HepG2 (cell line): ENCODE measurements around the gene GINS2. TPM values are rescaled to one million over a fixed set of nuclear protein-coding genes. Genes with fewer than 3 reads are reported as not detected.

Experiments
- ATAC-seq: fragments of 200-7000 bp; cut with Tn5 transposase; 3 replicates; pipeline ENCODE4 v1.9.1; 2020; ENCODE audit warnings: mild to moderate bottlenecking, moderate library complexity
- BruUV-seq: library from RNA; stranded (reverse); fragments of 400-500 nt; replicated peaks from 2 replicates; lab custom pipeline; 2021; lab: Mats Ljungman, UMichigan
- CTCF ChIA-PET: fragments of 300-600 bp; formaldehyde crosslinking; extraction: SDS; loops from one replicate; lab custom pipeline; 2021; ENCODE audit warnings: low total read pairs, inconsistent platforms, low intra/inter-chr PET ratio; lab: Yijun Ruan, JAX
- POLR2A ChIA-PET: fragments of 350-600 bp; sonication (Branson Sonifier 250); formaldehyde crosslinking; loops from one replicate; lab custom pipeline; 2020; ENCODE audit warnings: antibody characterized with exemption, inconsistent platforms; lab: Yijun Ruan, JAX
- DNase-seq: peaks from one replicate; pipeline ENCODE4 v3.0.0-alpha.2; 2015; ENCODE audit warnings: low spot score
- FAIRE-seq: peaks from 3 replicates; lab custom pipeline; 2011; peaks lifted over from hg19 to GRCh38; lab: Jason Lieb, UNC
- H2AFZ ChIP-seq: one replicate; pipeline ENCODE4 v1.6.1; 2011; ENCODE audit warnings: low read length, inconsistent platforms
- H3K27ac ChIP-seq: fragments of 300-600 bp; 3 replicates; pipeline ENCODE4 v1.8.0; 2011; ENCODE audit warnings: mixed run types, mild to moderate bottlenecking, mixed read lengths, low read length, inconsistent platforms; ENCODE audit not compliant: insufficient read depth; ENCODE audit errors: extremely low read length
- H3K27me3 ChIP-seq, 2 experiments: fragments of 200-600 bp in 1 of 2; 2 replicates in 1 of 2; 3 replicates in 1 of 2; pipeline versions ENCODE4 v1.6.0 to v1.8.0; 2011; ENCODE audit warnings: low read length in 2 of 2, mild to moderate bottlenecking in 2 of 2, moderate library complexity in 2 of 2, inconsistent platforms in 1 of 2; ENCODE audit not compliant: insufficient read depth in 2 of 2, control insufficient read depth in 1 of 2
- H3K36me3 ChIP-seq, 2 experiments: fragments of 200-600 bp in 1 of 2; replicated peaks in 1 of 2; 2 replicates in 1 of 2; 3 replicates in 1 of 2; pipeline versions ENCODE4 v1.5.1 to v1.8.0; 2011; ENCODE audit warnings: low read length in 2 of 2, inconsistent platforms in 1 of 2; ENCODE audit not compliant: insufficient read depth in 2 of 2, control insufficient read depth in 1 of 2
- H3K4me1 ChIP-seq: 2 replicates; pipeline ENCODE4 v1.5.1; 2012; ENCODE audit warnings: low read length, inconsistent platforms; ENCODE audit not compliant: insufficient read depth
- H3K4me2 ChIP-seq: 2 replicates; pipeline ENCODE4 v1.6.0; 2011; ENCODE audit warnings: low read depth, low read length, inconsistent platforms
- H3K4me3 ChIP-seq, 3 experiments: fragments of 200-600 bp in 1 of 3; sonication (generic), shearing (Covaris generic) in 1 of 3; replicated peaks in 1 of 3; 2 replicates each; pipeline ENCODE4 v1.5.1; 2011 to 2016; ENCODE audit warnings: low read length in 3 of 3, inconsistent platforms in 2 of 3, low read depth in 2 of 3, mild to moderate bottlenecking in 2 of 3, control low read depth in 1 of 3, mixed read lengths in 1 of 3; ENCODE audit not compliant: insufficient read depth in 1 of 3
- H3K79me2 ChIP-seq: one replicate; pipeline ENCODE4 v1.6.1; 2011; ENCODE audit warnings: low read length, inconsistent platforms; ENCODE audit not compliant: insufficient read depth
- H3K9ac ChIP-seq: 2 replicates; pipeline ENCODE4 v1.6.0; 2011; ENCODE audit warnings: mild to moderate bottlenecking, low read depth, low read length, inconsistent platforms; ENCODE audit not compliant: insufficient read depth
- H3K9me3 ChIP-seq: 2 replicates; pipeline ENCODE4 v1.5.1; 2012; ENCODE audit warnings: mild to moderate bottlenecking, low read length
- H4K20me1 ChIP-seq: 2 replicates; pipeline ENCODE4 v1.6.0; 2011; ENCODE audit warnings: inconsistent platforms, mild to moderate bottlenecking, low read length, moderate library complexity; ENCODE audit not compliant: insufficient read depth
- AGO2 ChIP-seq: fragments of 200-400 bp; formaldehyde crosslinking; optimal IDR thresholded peaks from 2 replicates; pipeline ENCODE3; 2017; ENCODE audit warnings: mild to moderate bottlenecking, low read depth, low read length, moderate library complexity
- KMT2A ChIP-seq: sonication (generic); formaldehyde crosslinking; IDR thresholded peaks from 2 replicates; pipeline ENCODE4 v1.4.0; 2020; ENCODE audit warnings: missing genetic modification reagents
- POLR2A ChIP-seq, 2 experiments: IDR thresholded peaks; 2 replicates each; pipeline ENCODE4 v1.6.1; 2011; ENCODE audit warnings: low read depth in 2 of 2, low read length in 2 of 2, mild to moderate bottlenecking in 1 of 2, moderate library complexity in 1 of 2; ENCODE audit not compliant: insufficient read depth in 1 of 2
- ZNF280B ChIP-seq: sonication (generic); formaldehyde crosslinking; IDR thresholded peaks from 2 replicates; pipeline ENCODE4 v1.5.0; 2020; ENCODE audit warnings: missing genetic modification reagents, mild to moderate bottlenecking, borderline replicate concordance
- ZNF512B ChIP-seq: sonication (generic); formaldehyde crosslinking; IDR thresholded peaks from 2 replicates; pipeline ENCODE4 v1.5.1; 2020; ENCODE audit warnings: missing genetic modification reagents, mild to moderate bottlenecking, borderline replicate concordance
- ZNF672 ChIP-seq: sonication (generic); formaldehyde crosslinking; IDR thresholded peaks from 2 replicates; pipeline ENCODE4 v1.8.1; 2022; ENCODE audit warnings: missing genetic modification reagents
- ZNF777 ChIP-seq: sonication (generic); formaldehyde crosslinking; IDR thresholded peaks from 2 replicates; pipeline ENCODE4 v1.4.0; 2020; ENCODE audit warnings: missing genetic modification reagents
- WGBS: methylation state at CpG from one replicate; pipeline ENCODE4 v1.1.6; 2017; ENCODE audit warnings: low lambda C conversion rate; 5-methylcytosine and 5-hydroxymethylcytosine counted together
- in situ Hi-C: cut with HindIII; loops from 2 replicates; pipeline ENCODE4 v1.10.0; 2017; ENCODE audit warnings: low pct_unique_long_range_greater_than_20kb; ENCODE audit not compliant: extremely low pct_ligation_motif_present
- intact Hi-C: fragments of 100-400 bp; cut with micrococcal nuclease; formaldehyde crosslinking; loops from one replicate; pipeline ENCODE4 v1.10.0; 2022; ENCODE audit not compliant: unreplicated experiment
- polyA plus RNA-seq, 8 experiments: library from polyadenylated mRNA; depleted of rRNA in 3 of 8; stranded (reverse) in 7 of 8; unstranded in 1 of 8; fragments of >200 nt; fragmentation: Illumina TruSeq in 4 of 8; extraction: Trizol in 4 of 8; gene quantifications; 2 replicates each; pipeline versions ENCODE4 v1.2.1 to v1.2.3, GENCODE V29; 2011 to 2016; ENCODE audit warnings: low read depth in 4 of 8, missing spikeins in 1 of 8, mixed read lengths in 1 of 8; ENCODE audit not compliant: insufficient read depth in 1 of 8
- total RNA-seq, 5 experiments: library from RNA; depleted of rRNA; stranded (reverse); fragments of >200 nt; fragmentation: Illumina TruSeq; extraction: Trizol; gene quantifications; 2 replicates each; pipeline ENCODE4 v1.2.3, GENCODE V29; 2016; ENCODE audit warnings: low read depth in 1 of 5

The GINS2 gene
- total and polyA plus RNA-seq, 2 of the 13 experiments (the other 11 are each of a cell fraction or from before 2014, with no cell fraction given), result 10.6 to 48.3 TPM

- no peaks in the 10 kb centered on the region for H3K27me3 ChIP-seq
- intact Hi-C loops (no loop called here), in situ Hi-C loops (no loop called here)
- H3K4me2 ChIP-seq, result no peak overlapping the region
- peaks cover 12% of the 10 kb centered on the region for H4K20me1 ChIP-seq
- no peaks in the 10 kb centered on the region for H3K9me3 ChIP-seq
- peaks cover 64 to 96% of the 10 kb centered on the region in 2 experiments for H3K36me3 ChIP-seq
- H3K27ac ChIP-seq, result no peak overlapping the region
- no peak overlapping the region for H3K4me3 ChIP-seq
- H3K9ac ChIP-seq, result no peak overlapping the region
- ATAC-seq, result no peak
- whole genome bisulfite sequencing, result 98% methylated on average over 11 of the region's 12 CpGs
- ChIA-PET POLR2A (no interaction called here), CTCF (no interaction called here)
- H3K79me2 ChIP-seq, result no peaks in the 10 kb centered on the region
- FAIRE-seq, result no peak
- DNase-seq, result no peak
- H2AFZ ChIP-seq, result no peak overlapping the region
- H3K4me1 ChIP-seq, result no peaks in the 10 kb centered on the region
- no peak for TF ChIP-seq KMT2A (CRISPR knock-in tag)
- TF ChIP-seq ZNF280B (CRISPR knock-in tag), result 0 out of 2 replicates have a peak, but pooled peaks have one; percentile 28
- TF ChIP-seq AGO2, result peak; percentile 69
- 0 out of 2 replicates have a peak, but pooled peaks have one; percentile 36 for TF ChIP-seq ZNF672 (CRISPR knock-in tag)
- TF ChIP-seq, all 625 proteins: peak for 3
- no TSS peak for BruUV-seq
These were observed 24.8 kb downstream of the GINS2 start for GRCh38 chr16:85663891-85664321.

GRCh38 chr16:85662976-85663830 lies 25.6 kb downstream of the GINS2 start:
- ATAC-seq, result no peak
- Histone ChIP-seq H3K36me3 (peaks cover 63 to 96% of the 10 kb centered on the region in 2 experiments), H3K27me3 (no peaks in the 10 kb centered on the region), H3K27ac (no peak overlapping the region), H2AFZ (no peak overlapping the region), H3K4me2 (no peak overlapping the region), H3K4me3 (no peak overlapping the region), H3K4me1 (no peaks in the 10 kb centered on the region), H3K9me3 (no peaks in the 10 kb centered on the region), H3K9ac (no peak overlapping the region), H4K20me1 (peaks cover 12% of the 10 kb centered on the region), H3K79me2 (no peaks in the 10 kb centered on the region)
- WGBS, result 98% methylated on average over 38 of the region's 38 CpGs
- in situ Hi-C loops, result no loop called here
- BruUV-seq, result no TSS peak
- ChIA-PET CTCF (no interaction called here), POLR2A (no interaction called here)
- no peak for DNase-seq
- intact Hi-C loops, result no loop called here
- no peak for FAIRE-seq
- 0 out of 4 replicates have a peak, but pooled peaks of 1 of the 2 experiments have one; percentile 37 for TF ChIP-seq POLR2A (IDR thresholded peaks at IDR 0.05; ENCODE audit: insufficient read depth in 1 of 2, low read depth in 2 of 2, low read length in 2 of 2)
- TF ChIP-seq ZNF512B (CRISPR knock-in tag), result no peak
- TF ChIP-seq ZNF777 (CRISPR knock-in tag), result no peak
